Measurements from ENCODE around the gene TMEM200A.

Gene TMEM200A

DNA sequence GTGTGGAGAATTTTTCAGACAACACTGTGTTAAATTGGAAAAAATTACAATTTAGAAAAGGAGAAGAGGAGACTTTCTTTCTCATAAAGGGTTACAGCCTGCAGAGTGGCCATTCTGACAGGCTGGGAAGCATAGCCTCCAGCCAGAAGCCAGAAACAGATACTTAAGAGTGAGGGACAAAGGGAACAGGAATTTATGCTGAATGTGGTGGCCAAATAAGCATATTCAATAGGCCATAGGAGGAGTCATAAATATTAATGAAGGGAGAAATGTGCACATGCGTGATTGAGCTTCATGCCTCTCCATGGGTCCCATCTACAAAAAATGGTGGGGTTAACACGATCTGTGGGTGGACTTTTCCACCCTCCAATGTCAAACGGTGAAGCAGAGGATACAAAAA, 13.4 kb downstream of the TMEM200A start:
- DNase-seq, result no peak

DNA sequence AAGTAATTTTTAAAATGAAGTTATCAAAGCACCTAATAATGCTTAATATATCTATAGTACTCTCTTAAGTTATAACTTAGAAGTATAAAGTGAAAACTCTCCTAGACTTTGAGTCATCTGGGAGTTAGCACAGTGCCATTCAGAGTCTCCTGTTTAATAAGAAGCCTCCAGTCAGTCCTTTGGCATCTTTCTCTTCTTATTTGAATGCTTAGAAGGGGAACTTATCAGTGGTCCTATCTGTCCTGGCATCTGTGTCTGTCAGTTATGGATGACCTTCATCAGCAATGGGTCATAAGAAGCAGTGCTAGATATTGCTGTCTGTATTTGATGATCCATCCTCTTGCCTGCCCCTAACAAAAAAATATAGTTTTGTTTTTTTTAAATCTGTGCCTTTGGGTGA, 15.2 kb downstream of the TMEM200A start:
- DNase-seq, result no peak

DNA sequence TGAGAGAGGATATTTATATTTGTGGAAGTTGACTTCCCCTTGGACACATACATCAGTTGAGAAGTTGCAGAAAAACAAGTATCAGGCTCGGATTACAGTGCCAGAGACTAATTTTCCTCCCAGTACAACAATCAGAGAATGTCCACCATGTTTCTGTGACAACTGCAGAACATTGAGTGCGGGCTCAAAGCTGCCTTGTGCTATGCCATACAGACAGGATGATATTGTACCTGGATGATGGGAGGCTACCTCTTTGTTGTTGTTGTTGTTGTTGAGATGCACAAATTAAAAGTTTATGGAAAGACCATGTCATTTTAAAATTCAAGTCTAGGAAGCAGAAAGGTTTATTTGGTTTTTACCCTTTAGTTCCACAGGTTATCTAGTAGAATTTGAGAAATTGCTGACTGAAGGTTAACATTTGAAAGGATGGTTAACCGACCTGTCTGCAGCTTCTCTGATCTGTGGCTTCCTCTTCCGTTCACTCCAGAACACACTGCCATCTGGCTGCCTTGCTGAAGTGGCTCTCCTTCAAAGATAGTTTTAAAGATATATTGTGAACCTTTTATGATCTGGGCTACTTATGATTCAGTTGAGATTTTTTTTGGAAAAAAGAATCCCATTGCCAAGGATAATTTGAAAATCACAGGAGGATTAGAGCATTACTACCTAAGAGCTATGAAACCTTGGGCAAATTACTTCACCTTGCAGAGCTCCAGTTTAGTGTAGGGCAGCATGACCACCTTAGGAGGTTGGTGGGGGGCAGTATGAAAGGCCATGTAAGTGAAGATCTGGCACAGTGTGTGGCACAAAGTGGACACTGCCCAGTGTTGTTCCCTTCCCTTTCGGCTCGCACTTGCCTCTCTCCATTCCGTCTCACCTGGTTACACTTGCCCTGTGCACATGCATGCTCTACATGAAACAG, 15.9 kb downstream of the TMEM200A start:
- DNase-seq, result no peak

DNA sequence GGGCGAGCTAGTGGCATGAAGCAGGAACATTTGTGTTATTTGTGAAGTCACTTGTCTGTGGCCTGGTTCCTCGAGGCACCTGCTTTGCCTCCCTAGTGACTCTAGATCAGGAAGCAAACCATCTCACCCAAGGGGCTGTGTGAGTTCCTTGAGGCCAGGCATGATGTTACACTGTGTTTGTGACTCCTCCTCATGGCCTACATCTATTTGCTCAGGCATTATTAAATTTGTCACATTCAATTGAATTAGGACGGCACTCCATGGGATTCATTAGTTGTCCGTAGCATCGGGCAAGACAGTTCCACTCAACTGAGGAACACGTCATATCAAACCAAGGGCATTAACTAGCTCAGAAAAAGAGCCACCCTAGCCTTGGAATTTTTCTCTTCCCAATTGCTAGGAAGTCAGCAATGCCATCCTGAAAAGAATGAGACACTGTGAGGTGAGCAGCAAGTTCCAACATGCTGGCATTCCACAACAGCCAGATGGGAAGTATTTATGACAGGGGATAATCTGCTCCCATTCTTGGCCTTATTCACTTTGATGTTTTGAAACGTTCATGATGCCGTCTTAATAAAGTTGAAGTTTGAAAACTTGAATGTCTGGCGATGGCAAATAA, 17.2 kb downstream of the TMEM200A start:
- DNase-seq, result no peak

DNA sequence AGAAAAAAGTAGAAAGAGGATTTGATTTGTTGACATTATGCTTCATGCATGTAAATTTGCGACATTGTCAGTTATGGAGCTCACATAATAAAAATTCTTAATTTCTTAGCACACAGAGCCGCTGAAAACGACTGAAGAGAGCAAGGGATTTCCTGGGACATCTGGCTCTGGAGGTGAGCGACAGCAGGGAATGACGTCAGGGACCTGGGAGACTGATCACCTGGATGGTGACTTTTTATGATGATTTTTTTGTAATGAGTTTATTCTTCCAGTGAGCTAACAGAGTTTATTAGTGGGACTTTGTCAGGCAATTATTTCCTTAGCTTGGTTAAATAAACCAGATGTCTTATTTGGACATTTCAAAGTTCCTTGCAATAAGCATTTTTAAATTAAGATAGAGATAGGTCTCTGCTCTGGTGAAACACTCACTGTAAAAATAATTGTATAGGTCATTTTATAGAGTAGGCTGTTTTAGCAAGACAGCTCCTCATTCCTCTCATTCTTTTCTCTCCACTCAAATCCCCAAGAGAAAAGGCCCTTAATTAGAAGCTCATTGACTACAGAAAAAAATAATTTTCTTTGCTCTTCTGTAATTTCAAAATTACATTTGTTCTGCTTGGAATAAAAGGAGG, 19.4 kb downstream of the TMEM200A start:
- DNase-seq, result no peak

DNA sequence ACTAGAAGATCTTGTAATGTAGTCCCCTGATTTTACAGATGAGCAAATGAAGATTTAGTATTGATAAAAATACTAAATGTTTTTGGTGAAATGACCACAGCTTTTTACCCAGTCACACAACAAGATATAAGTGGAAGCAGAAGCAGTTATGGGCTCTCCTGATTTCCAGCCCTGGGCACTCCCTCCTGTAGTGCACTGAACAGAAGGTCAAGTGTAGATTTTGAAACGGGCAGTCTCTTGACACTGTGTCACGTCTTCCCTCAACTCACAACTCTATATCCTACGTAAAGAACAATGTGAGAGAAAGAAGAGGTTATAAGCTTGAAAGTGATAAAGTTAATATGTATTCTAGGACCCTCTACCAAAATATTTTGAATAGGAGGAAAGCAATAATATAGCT, 23.3 kb downstream of the TMEM200A start:
- no peak for DNase-seq

DNA sequence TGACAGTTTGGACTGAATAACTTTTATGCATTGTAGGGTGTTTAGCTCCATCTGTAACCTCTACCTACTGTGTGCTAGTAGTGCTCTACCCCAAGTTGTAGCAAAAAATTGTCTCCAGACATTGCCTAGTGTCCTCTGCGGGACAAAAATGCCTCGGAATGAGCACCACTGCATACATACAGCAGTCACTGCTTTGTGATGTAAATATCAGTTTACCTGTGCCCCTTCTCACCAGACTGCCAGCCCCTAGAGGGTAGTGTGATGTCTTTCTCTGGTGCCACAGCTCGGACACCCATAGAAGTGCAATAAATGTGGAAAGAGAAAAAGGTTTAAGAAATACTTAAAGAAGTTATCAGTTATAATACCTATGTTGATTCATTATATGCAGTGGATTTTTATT, 25.1 kb downstream of the TMEM200A start:
- no peak for DNase-seq

DNA sequence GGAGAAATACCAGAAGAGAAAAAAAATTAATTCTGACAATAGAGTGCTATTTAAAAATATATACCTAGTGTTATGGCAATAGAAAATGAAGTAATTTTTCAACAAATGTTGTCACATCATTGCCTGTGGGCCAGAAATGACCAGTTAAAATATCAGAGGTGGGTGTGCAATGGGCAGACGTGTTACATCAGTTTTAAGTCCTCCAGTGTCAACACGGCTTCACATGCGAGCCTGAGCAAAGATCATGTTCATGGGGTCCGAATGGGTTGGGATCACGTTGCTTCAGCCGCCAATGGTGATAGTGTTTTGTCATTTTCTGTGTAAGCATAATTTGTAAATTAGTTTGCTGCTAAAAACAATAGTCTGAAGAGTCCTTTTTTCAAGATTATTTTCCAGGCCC, 27.5 kb downstream of the TMEM200A start:
- no peak for DNase-seq

DNA sequence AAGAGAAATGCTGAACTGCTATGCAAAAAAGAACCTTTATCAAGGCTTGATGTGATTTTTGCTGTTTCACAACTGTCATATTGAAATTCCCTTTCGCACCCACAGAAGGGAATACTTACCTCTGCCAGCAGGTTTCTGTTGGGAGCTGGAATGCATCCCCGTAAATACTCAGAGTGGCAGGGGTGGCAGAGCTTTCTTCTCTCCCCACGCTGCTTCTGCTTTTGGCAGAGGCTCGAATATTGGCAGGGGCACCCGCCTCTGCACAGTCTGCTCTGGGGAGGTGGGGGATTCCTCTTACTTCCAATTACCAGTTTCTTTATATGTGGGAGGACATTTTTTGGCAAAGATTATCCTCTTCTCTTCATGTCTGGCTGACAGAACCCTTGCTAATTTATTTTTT, 28.4 kb downstream of the TMEM200A start:
- DNase-seq, result no peak

DNA sequence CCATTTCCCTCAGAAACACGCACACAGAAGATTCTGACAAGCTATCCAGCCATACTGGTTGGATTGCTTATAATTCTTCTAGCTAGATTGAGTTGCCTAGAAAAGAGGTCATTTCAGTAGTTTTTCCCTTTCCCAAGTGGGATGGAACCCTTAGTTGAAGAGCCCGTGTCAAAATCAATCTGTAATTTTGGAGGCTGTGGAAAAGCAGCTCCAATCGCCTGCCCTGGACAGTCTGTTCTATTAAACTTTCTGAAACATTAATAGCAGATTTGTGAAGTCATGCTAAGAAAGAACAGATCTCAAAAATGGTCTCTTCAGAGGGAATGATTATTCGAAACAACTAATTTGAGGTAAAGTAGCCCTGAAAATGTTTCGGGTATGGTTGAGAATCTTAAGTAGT, 29.3 kb downstream of the TMEM200A start:
- DNase-seq, result no peak

DNA sequence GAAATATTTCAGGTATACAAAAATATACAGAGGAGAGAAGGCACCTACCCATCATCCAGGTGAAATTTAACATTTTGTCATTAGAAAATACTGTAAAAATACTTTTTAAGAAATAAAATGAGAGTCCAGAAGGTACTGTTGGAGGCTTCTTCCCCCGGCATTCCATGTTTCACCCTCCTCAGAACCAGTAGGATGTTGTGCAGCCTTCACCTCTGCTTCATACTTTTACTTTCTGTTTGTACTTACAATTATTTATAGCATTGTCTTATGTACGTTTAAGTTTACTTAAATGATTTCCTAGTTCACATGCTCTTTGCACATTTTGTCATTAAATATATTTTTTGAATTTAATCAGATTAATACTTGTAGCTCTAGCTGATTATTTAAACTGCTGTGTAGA, 30.9 kb downstream of the TMEM200A start:
- DNase-seq, result no peak

DNA sequence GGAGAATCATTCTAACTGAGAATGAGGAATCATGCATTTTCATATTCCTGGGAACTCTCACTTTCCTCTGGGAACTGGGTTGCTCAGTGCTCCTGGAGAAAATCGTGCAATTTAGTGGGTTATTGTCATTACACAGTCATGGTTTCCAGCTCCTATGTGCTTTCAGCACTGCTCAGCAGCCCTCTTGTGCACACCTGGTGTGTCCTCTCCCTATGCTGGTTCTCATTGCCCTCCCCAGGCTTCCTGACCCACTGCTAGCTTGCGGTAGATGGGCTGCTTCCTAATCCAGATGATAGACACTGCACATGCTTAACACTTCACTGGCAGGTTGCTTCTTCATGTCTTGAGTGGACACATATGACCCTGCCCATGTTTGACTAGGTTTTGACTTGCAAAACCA, 39.7 kb downstream of the TMEM200A start:
- no peak for DNase-seq

DNA sequence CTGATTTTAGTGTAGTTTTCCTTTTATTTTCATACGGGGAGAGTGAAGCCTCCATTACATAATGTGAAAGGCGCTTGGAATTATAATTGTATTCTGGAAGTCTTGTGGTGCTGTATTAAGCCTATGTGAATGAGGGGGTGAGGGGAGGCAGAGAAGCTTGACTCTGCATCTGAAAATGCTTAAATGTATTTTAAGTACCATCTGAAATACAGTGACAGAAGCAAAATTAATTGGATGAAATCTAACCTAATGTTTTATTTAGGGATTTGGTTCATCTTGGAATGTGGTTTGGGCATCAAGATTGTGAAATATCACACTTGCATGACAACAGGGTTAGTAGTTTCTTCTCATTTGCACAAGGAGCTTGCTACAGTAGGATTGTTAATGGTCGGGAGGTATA, 41.2 kb downstream of the TMEM200A start:
- DNase-seq, result no peak

DNA sequence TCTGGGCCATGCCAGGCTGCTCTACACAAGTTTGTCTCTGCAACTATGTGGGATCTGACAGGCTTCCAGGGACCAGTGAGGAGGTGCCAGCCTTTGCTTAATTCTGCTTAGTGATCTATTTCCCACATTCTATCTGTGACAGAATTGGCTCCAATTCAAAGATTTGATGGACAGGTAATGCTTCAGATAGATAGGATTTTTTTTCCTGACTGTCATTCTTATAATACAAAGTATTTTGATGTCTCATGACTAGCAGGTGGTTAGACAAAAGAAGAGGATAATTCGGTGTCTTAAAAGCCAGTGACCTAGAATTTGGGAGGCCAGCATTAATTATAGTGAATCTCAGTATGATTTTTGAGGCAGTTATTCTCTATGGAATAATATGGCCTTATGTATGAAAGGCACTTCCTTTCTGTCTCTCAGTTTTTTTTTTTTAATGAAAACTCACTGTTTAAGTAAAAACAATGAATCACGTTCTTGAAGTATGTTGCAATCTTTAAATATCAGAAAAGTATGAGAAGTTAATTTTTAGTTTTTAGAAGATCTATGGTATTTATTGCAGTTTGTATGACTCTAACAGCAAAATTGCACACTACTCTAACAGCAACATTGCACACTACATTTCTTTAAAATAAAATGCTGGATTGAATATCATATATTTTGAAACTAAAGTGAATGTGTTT, 43.7 kb downstream of the TMEM200A start:
- no peak for DNase-seq

DNA sequence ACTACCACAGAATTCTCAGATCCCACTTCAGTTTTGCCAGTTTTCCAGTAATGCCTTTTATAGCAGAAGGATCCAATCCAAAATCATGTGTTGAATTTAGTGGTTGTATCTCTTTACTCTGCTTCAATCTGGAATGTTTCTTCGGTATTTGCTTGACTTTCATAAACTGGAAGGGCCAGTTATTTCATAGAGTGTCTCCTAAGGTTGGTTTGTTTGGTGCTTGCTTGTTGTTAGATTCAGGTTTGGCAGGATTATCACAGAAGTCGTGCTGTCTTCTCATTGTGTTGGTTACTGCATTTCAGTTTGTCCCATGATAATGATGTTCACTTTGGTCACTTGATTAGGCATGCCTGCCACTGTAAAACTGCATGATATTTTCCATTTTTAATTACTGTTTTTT, 45.7 kb downstream of the TMEM200A start:
- DNase-seq, result no peak

DNA sequence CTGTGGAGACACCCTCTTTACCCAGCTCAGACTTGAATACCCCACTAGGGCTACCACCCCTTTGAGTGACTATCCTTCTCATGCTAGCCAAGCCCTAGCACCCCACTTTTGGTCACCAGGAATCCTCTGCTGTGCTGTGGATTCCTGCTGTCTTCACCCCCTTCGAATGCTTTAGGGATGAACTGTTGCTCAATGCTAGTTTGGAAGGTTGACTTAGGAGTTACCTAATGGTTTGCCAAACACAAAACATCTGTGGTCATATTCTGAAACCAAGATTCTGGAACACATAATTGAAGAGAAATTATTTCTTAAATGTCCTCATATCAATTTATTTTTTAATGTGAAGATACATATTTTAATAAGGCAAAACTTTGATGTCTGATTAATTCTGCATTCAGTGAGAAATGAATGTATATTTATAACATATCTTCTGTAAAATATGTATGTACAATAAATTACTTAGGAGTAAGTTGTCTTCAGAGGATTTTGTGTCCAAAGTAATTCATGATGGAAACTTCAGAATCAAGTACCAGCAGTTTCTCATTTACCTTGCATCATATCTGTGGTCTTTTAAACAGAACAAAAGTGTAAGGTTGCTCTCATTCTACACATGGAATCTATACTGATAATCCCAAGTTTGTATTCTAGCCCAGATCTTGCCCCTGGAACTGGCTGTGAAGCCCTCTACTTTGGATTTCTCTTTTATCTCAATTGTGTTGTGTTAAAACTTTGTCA, 46.9 kb downstream of the TMEM200A start:
- DNase-seq, result no peak

DNA sequence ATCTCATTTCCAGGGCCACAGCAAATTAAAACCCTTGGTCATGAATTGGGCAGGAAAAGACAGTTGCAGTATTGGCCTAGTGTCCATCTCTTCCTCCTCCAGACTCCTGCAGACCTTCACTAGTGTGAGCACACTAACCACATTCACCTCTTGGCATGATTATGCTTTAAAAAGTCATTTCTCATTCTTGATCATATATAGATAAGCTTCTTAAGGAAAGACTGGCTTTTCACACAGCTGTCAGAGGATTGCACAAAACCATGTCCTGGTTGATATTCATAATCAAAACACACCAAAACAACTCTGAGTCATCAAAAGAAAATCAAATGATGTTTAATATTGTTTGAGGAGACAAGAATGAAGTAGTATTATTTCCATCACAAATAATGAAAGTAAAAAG, 52.1 kb downstream of the TMEM200A start:
- DNase-seq, result no peak

DNA sequence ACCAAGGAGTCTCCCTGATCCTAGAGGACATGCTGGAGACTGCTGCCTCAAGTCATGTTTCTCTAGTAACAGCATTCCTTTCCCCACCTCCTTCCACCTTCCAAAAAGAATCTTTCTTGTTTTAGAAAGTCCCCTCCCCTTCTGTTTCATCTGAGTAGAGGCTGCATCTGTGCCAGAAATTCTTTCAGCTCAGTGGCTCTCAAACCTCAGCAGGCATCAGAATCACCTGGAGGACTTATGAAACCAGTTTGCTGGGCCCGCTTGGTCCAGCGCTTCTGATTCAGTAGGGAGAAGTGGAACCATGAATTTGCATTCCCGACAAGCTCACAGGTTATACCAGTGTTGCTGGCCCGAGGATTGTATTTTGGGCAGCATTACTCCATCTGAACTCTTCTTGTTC, 55.1 kb downstream of the TMEM200A start:
- no peak for DNase-seq

DNA sequence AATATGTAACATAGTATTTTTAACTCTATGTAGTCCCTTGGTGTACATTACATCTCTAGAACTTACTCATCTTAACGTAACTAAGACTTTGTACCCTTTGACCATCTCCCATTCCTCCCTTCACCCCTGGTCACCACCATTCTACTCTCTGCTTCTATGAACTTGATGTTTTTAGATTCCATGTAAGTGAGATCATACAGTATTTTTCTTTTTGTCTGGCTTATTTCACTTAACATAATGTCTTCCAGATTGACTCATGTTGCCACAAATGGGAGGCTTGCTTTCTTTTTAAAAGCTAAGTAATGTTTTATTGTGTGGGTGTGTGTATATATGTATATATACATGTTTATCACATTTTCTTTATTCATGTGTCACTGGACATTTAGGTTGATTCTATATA, 55.8 kb downstream of the TMEM200A start:
- no peak for DNase-seq

DNA sequence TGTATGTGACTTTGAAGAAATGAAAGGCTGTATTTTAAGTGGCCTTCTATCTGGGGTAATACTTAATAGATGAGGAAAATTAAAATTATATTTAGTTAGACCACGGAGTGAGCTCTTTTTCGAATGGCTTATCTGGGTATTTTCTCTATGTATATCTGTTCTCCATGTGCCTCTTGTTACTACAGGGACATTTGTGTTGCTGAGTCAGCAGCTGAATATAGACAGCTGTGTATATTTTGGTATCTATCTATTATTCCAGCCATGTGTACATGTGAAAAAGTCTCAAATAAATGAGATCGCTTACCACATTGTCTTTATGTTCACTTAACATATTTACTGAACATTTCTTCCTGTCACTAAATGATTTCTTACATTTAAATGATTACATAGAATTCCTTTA, 57.2 kb downstream of the TMEM200A start:
- no peak for DNase-seq

DNA sequence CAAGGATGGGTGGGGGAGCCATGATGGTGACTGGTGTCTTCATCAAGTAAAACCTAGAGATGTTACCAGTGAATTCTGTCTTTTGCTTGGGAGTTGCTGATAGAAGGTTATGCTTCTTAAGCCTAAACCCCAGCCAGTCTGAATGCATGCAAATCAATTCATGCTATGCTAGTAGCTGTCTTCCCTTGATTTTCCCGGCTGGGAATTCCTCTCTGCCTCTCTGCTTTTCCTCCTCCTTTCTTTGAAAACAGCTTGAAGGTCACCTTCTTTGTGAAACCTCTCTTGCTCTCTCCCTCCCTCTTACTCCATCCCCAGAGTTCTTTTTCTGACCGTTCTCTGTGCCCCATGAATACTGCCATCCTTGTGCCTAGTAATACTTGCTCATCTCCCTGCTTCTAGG, 58.9 kb downstream of the TMEM200A start:
- no peak for DNase-seq

DNA sequence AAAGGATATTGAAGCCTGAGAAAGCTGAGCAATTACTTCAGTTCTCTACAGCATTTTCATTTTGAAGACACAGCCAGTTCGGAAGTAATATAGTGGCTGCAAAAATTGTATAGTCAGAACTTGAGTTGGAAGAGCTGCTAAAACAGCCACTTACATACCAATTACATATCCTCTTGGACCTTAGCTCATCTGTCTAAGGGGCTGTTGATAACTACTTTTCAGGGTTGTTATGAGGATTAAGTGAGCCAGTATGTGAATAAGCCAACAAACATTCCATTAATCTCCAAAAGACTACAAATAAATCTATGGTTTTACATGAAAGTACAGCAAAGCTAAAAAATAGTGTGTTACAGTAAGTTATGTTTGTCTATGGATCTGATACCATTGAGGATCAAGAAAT, 59.7 kb downstream of the TMEM200A start:
- DNase-seq, result no peak

Measured in hematopoietic multipotent progenitor cell treated with erythropoietin and hydrocortisone succinate and interleukin-3 and kit ligand, for 8 days (in vitro differentiated cells).